GM19193 (cell line): ENCODE measurements around the gene SIGLEC9.

Source experiments
- POLR2A ChIP-seq: IDR thresholded peaks from 4 replicates; pipeline ENCODE4 v1.6.1; 2011; ENCODE audit not compliant: insufficient read depth, insufficient read length; ENCODE audit errors: extremely low read depth

Gene SIGLEC9

GRCh38 chr19:51124729-51125128 lies at the start of gene SIGLEC9:
Gene SIGLEC9, plus strand, starts transcription at chr19:51124906. Its CDS starts 69 bp downstream, at chr19:51124975.
- TF ChIP-seq POLR2A, result no peak

- TF ChIP-seq POLR2A, result no peak
Observed at GRCh38 chr19:51075998-51076397, 48.7 kb upstream of the SIGLEC9 start.

- TF ChIP-seq POLR2A, result no peak
Observed at GRCh38 chr19:51076631-51077213, 48.0 kb upstream of the SIGLEC9 start.

- TF ChIP-seq POLR2A, result no peak
Observed at GRCh38 chr19:51078104-51078503, 46.6 kb upstream of the SIGLEC9 start.

- TF ChIP-seq POLR2A, result no peak
Observed at GRCh38 chr19:51078731-51079130, 46.0 kb upstream of the SIGLEC9 start.

- TF ChIP-seq POLR2A, result no peak
Observed at GRCh38 chr19:51079481-51080110, 45.1 kb upstream of the SIGLEC9 start.

- TF ChIP-seq POLR2A, result no peak
Observed at GRCh38 chr19:51081476-51081875, 43.2 kb upstream of the SIGLEC9 start.

- no peak for TF ChIP-seq POLR2A
Observed at GRCh38 chr19:51082611-51083010, 42.1 kb upstream of the SIGLEC9 start, which contains the start of gene KLK14. Gene KLK14, minus strand, starts transcription at chr19:51082887. Its CDS starts 273 bp downstream, at chr19:51082614.

GRCh38 chr19:51083181-51083580 lies 41.5 kb upstream of the SIGLEC9 start:
- TF ChIP-seq POLR2A, result no peak

GRCh38 chr19:51083783-51084182 lies 40.9 kb upstream of the SIGLEC9 start:
- no peak for TF ChIP-seq POLR2A

GRCh38 chr19:51084505-51084904 lies 40.2 kb upstream of the SIGLEC9 start:
- no peak for TF ChIP-seq POLR2A

GRCh38 chr19:51086153-51086850 lies 38.4 kb upstream of the SIGLEC9 start:
- TF ChIP-seq POLR2A, result no peak

GRCh38 chr19:51089786-51090185 lies 34.9 kb upstream of the SIGLEC9 start:
- no peak for TF ChIP-seq POLR2A

- no peak for TF ChIP-seq POLR2A
Observed at GRCh38 chr19:51090471-51090870, 34.2 kb upstream of the SIGLEC9 start.

- TF ChIP-seq POLR2A, result no peak
Observed at GRCh38 chr19:51091126-51091525, 33.6 kb upstream of the SIGLEC9 start.
